ENCODE results near the gene NOX4.
"Not testable (repeated sequence)": the region's sequence is repeated elsewhere in the genome, so short reads cannot be mapped to it uniquely, and the experiment has no call there.

NOX4 gene

GRCh38 chr11:89378986-89379385 lies 112.2 kb downstream of the NOX4 start:
- not testable (repeated sequence) for DNase-seq

GRCh38 chr11:89369356-89369755 lies 121.8 kb downstream of the NOX4 start:
- not testable (repeated sequence) for DNase-seq

DNA sequence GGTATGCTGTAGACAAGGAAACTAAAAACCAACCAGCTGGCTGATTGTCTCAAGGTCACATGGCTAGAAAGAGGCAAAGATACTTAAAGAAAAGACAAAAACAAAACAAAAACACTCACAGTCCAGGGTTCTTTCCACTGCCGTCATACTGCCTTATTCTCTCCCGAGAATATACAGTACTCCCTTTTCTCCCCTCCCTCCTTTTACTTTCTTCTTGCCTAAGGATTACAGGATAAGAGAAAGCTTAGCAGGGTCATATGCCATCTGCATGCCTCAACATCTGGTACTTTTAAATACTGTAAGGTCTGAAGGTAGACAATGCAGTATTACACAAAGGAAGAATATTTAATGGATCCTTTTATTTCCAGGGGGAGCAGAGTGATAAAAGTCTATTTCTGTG lies 126.3 kb downstream of the NOX4 start:
- not testable (repeated sequence) for DNase-seq

- no peak for DNase-seq
Observed at GRCh38 chr11:89361734-89362133, 129.4 kb downstream of the NOX4 start.

GRCh38 chr11:89359208-89359607 lies 132.0 kb downstream of the NOX4 start:
- not testable (repeated sequence) for DNase-seq

- no peak for DNase-seq
Observed at GRCh38 chr11:89358761-89359160, 132.4 kb downstream of the NOX4 start.

- DNase-seq: no peak
Observed at GRCh38 chr11:89355646-89356045, 135.5 kb downstream of the NOX4 start.

DNA sequence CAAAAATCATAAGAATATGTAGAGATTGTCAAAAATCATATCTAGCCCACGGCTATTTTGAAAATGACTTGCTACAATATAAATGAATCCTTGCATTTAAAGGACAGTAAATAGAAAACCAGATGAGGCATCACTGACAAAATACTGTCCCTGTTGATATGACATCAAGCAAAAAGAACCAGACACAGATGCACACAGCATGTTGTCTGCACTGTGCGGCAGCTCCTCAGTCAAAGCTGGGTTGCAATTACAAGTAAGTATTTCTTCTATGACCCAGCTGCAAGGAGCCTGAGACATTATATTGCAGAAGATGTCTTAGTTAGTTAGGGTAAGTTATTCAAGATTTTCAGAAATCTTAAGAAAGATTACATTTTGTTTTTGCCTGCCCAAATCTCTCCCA lies 136.7 kb downstream of the NOX4 start:
- not testable (repeated sequence) for DNase-seq

GRCh38 chr11:89347071-89347470 lies 144.1 kb downstream of the NOX4 start:
- no peak for DNase-seq

DNA sequence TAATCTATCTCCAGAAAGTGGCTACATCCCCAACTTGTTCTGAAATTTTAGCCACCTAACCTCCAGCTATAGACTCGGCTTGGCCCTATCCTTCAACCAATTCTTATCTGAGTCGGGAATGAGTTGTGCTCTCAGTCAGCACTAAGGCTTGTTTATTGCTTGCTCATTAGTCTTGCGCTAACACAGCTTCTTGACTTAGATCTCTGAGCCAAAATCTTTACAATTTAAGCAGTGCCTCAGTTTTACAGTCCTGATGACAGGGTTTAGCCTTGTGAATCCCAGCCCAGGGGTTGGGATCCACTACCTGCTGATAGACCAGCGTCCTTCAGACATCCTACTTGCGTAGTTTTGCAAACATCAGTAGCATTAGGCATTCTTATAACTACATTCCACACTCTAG lies 144.6 kb downstream of the NOX4 start:
- DNase-seq: no peak

- not testable (repeated sequence) for DNase-seq
Observed at GRCh38 chr11:89342880-89343572, 148.1 kb downstream of the NOX4 start.

DNA sequence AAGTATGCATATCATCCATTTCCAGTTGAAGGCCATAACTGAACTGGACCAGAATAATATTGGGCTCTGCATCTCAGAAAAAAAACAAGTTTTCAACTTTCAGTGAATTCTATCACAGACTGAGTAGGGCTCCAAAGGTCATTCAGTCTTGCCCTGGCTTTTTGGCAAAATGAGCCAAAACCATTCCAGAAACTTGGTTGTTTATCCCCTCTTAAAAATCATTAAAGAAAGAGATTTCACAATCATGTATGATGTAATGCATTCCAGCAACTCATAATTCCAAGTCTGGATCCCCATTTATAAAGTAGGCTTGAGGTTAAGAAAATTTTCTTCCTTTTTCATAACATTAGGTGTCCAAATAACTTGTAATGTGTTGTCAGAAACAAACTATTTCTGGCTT lies 150.7 kb downstream of the NOX4 start:
- not testable (repeated sequence) for DNase-seq

DNA sequence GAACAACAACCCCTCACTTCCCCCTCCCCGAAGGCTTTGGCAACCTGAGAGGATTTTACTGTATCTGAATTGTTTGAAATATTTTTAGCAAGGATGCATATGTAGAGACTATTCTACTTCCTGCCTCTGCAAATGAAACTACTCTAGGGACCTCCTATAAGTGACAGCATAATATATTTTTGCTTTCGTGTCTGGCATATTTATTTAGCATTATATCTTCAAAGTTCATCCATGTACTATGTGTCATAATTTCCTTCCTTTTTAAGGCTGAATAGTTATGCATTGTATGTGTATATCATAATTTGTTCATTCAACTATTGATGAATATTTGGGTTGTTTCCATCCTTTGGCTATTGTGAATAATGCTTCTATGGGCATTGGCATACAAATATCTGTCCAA lies 153.1 kb downstream of the NOX4 start:
- not testable (repeated sequence) for DNase-seq

DNA sequence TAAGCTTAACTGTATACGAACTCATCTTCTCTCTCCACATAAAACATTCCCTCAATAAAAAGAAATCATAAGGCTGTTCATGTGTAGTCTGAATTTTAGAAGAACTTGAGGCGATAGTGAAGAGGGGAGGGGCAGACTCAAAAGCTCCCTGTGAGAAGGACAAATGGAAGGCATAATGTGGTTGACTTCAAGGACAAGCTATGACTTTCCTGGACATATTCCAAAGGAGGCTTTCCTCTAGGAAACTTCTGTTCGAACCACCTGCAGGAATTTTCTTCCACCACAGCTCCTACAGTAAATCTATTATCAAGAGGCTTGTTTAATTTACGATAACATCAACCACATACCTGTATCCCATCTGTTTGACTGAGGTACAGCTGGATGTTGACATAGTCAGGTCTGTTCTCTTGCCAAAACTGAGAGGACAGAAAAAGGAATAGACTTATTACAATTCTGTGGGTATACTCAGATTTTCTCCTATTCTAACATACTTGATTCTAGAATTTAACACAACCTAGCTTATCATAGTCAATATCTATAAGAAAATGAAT lies 154.0 kb downstream of the NOX4 start:
- DNase-seq: not testable (repeated sequence)

- not testable (repeated sequence) for DNase-seq
Observed at GRCh38 chr11:89333704-89334103, 157.5 kb downstream of the NOX4 start.

- DNase-seq: not testable (repeated sequence)
Observed at GRCh38 chr11:89331940-89332339, 159.2 kb downstream of the NOX4 start.

- DNase-seq: no peak
Observed at GRCh38 chr11:89327885-89328284, 163.3 kb downstream of the NOX4 start.

- no peak for DNase-seq
Observed at GRCh38 chr11:89321401-89321800, 169.8 kb downstream of the NOX4 start.

- not testable (repeated sequence) for DNase-seq
Observed at GRCh38 chr11:89310607-89311006, 180.6 kb downstream of the NOX4 start.

GRCh38 chr11:89309321-89309985 lies 181.7 kb downstream of the NOX4 start:
- not testable (repeated sequence) for DNase-seq

- DNase-seq: not testable (repeated sequence)
Observed at GRCh38 chr11:89308272-89308671, 182.9 kb downstream of the NOX4 start.

- not testable (repeated sequence) for DNase-seq
Observed at GRCh38 chr11:89303029-89303428, 188.1 kb downstream of the NOX4 start.

DNA sequence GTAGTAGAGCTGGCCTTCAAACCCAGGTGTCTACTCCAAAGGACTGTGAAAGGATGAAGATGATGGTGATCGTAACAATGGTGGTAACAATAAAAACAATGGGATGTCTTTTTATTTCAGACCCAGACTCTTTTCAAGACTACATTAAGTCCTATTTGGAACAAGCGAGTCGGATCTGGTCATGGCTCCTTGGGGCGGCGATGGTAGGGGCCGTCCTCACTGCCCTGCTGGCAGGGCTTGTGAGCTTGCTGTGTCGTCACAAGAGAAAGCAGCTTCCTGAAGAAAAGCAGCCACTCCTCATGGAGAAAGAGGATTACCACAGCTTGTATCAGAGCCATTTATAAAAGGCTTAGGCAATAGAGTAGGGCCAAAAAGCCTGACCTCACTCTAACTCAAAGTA lies 196.2 kb downstream of the NOX4 start:
- DNase-seq: not testable (repeated sequence)
